ENCODE measurements around the gene BBOX1.

- no peak for TF ChIP-seq CTCF (IDR thresholded peaks at IDR 0.05)
- no peak for TF ChIP-seq POLR2A (IDR thresholded peaks at IDR 0.05)
These were observed 28.9 kb upstream of the BBOX1 start for GRCh38 chr11:27011560-27012233.
